ENCODE measurements around the gene DNASE1L3. TPM values are rescaled to one million over a fixed set of nuclear protein-coding genes. Genes with fewer than 3 reads are reported as not detected.
A peak's percentile ranks its signal among the peaks of the same experiment; 100 is the strongest.

Gene DNASE1L3
- total and polyA plus RNA-seq, 2 donors (not counting 1 experiment from before 2014, with no cell fraction given): not detected

GRCh38 chr3:58251631-58252035 lies 40.9 kb upstream of the DNASE1L3 start:
- TF ChIP-seq CTCF (conservative IDR thresholded peaks at IDR 0.05 in 1 of 2, IDR thresholded peaks at IDR 0.05 in 1 of 2; ENCODE audit: low read depth in 1 of 2, low read length in 2 of 2): no peak
- TF ChIP-seq EZH2 (IDR thresholded peaks at IDR 0.05; ENCODE audit: low read length, missing control alignments): no peak
- H3K27ac ChIP-seq (ENCODE audit: insufficient read depth, low read length): no peak overlapping the region
- H3K4me2 ChIP-seq (ENCODE audit: extremely low read depth, insufficient read depth, low read length): no peak overlapping the region
- H3K9ac ChIP-seq (ENCODE audit: insufficient read depth, low read length): no peak overlapping the region
- no peak overlapping the region for H3K4me3 ChIP-seq (replicated peaks in 1 of 4; ENCODE audit: control extremely low read depth in 1 of 4, insufficient read depth in 1 of 4, low read depth in 3 of 4, low read length in 4 of 4)
- H3K4me1 ChIP-seq (ENCODE audit: control insufficient read depth, extremely low read depth, insufficient read depth, low read length): no peaks in the 10 kb centered on the region
- no peak for DNase-seq (ENCODE audit: low read depth in 2 of 2)
- H3K36me3 ChIP-seq (ENCODE audit: control insufficient read depth, insufficient read depth, low read length): no peaks in the 10 kb centered on the region
- no peaks in the 10 kb centered on the region for H4K20me1 ChIP-seq (ENCODE audit: control insufficient read depth, extremely low read depth, insufficient read depth, low read length)
- H2AFZ ChIP-seq (ENCODE audit: low read length): no peak overlapping the region
- no peaks in the 10 kb centered on the region for H3K27me3 ChIP-seq (ENCODE audit: control insufficient read depth, insufficient read depth, low read length)
- H3K9me3 ChIP-seq (ENCODE audit: control insufficient read depth, insufficient read depth, low read depth, low read length): no peaks in the 10 kb centered on the region
- H3K79me2 ChIP-seq (ENCODE audit: control insufficient read depth, insufficient read depth, low read length): no peaks in the 10 kb centered on the region

- Histone ChIP-seq H3K79me2 (ENCODE audit: control insufficient read depth, insufficient read depth, low read length) (no peaks in the 10 kb centered on the region), H3K36me3 (ENCODE audit: control insufficient read depth, insufficient read depth, low read length) (no peaks in the 10 kb centered on the region), H2AFZ (ENCODE audit: low read length) (no peak overlapping the region), H3K4me3 (replicated peaks in 1 of 4; ENCODE audit: control extremely low read depth in 1 of 4, insufficient read depth in 1 of 4, low read depth in 3 of 4, low read length in 4 of 4) (no peak overlapping the region), H3K9me3 (ENCODE audit: control insufficient read depth, insufficient read depth, low read depth, low read length) (no peaks in the 10 kb centered on the region), H3K27me3 (ENCODE audit: control insufficient read depth, insufficient read depth, low read length) (no peaks in the 10 kb centered on the region), H4K20me1 (ENCODE audit: control insufficient read depth, extremely low read depth, insufficient read depth, low read length) (no peaks in the 10 kb centered on the region), H3K27ac (ENCODE audit: insufficient read depth, low read length) (no peak overlapping the region), H3K9ac (ENCODE audit: insufficient read depth, low read length) (no peak overlapping the region), H3K4me1 (ENCODE audit: control insufficient read depth, extremely low read depth, insufficient read depth, low read length) (no peaks in the 10 kb centered on the region), H3K4me2 (ENCODE audit: extremely low read depth, insufficient read depth, low read length) (no peak overlapping the region)
- DNase-seq (ENCODE audit: low read depth in 2 of 2): no peak
- no peak for TF ChIP-seq EZH2 (IDR thresholded peaks at IDR 0.05; ENCODE audit: low read length, missing control alignments)
- TF ChIP-seq CTCF (conservative IDR thresholded peaks at IDR 0.05 in 1 of 2, IDR thresholded peaks at IDR 0.05 in 1 of 2; ENCODE audit: low read depth in 1 of 2, low read length in 2 of 2): no peak
Observed at GRCh38 chr3:58250093-58250707, 39.4 kb upstream of the DNASE1L3 start.

GRCh38 chr3:58249358-58250092 lies 38.8 kb upstream of the DNASE1L3 start:
- Histone ChIP-seq H3K4me3 (replicated peaks in 1 of 4; ENCODE audit: control extremely low read depth in 1 of 4, insufficient read depth in 1 of 4, low read depth in 3 of 4, low read length in 4 of 4) (no peak overlapping the region), H2AFZ (ENCODE audit: low read length) (no peak overlapping the region), H4K20me1 (ENCODE audit: control insufficient read depth, extremely low read depth, insufficient read depth, low read length) (no peaks in the 10 kb centered on the region), H3K79me2 (ENCODE audit: control insufficient read depth, insufficient read depth, low read length) (no peaks in the 10 kb centered on the region), H3K27ac (ENCODE audit: insufficient read depth, low read length) (no peak overlapping the region), H3K9me3 (ENCODE audit: control insufficient read depth, insufficient read depth, low read depth, low read length) (no peaks in the 10 kb centered on the region), H3K4me2 (ENCODE audit: extremely low read depth, insufficient read depth, low read length) (peak overlapping the region; percentile 44), H3K36me3 (ENCODE audit: control insufficient read depth, insufficient read depth, low read length) (no peaks in the 10 kb centered on the region), H3K27me3 (ENCODE audit: control insufficient read depth, insufficient read depth, low read length) (no peaks in the 10 kb centered on the region), H3K9ac (ENCODE audit: insufficient read depth, low read length) (no peak overlapping the region), H3K4me1 (ENCODE audit: control insufficient read depth, extremely low read depth, insufficient read depth, low read length) (no peaks in the 10 kb centered on the region)
- peak in 1 of 2 donors; percentile 44 for TF ChIP-seq CTCF (conservative IDR thresholded peaks at IDR 0.05 in 1 of 2, IDR thresholded peaks at IDR 0.05 in 1 of 2; ENCODE audit: low read depth in 1 of 2, low read length in 2 of 2)
- TF ChIP-seq EZH2 (IDR thresholded peaks at IDR 0.05; ENCODE audit: low read length, missing control alignments): no peak
- peak in 1 of 2 donors; percentile 28 for DNase-seq (ENCODE audit: low read depth in 2 of 2)

Data from fibroblast of lung (primary cell).